HEK293 (cell line): Measurements from ENCODE around the gene PRRT1.
A peak's percentile ranks its signal among the peaks of the same experiment; 100 is the strongest.

Experiments used
- EGR2 ChIP-seq: fragments of 450-650 bp; formaldehyde crosslinking; IDR thresholded peaks from 2 replicates; pipeline ENCODE4 v1.5.1; 2016; ENCODE audit warnings: low read depth, missing biosample characterization, missing genetic modification characterization
- GLI2 ChIP-seq: fragments of 450-650 bp; formaldehyde crosslinking; IDR thresholded peaks from 2 replicates; pipeline ENCODE4; 2017; ENCODE audit warnings: missing biosample characterization, missing genetic modification characterization, low read depth, borderline replicate concordance
- GLIS2 ChIP-seq: fragments of 450-650 bp; formaldehyde crosslinking; IDR thresholded peaks from 2 replicates; pipeline ENCODE4 v1.5.1; 2016; ENCODE audit warnings: missing biosample characterization, missing genetic modification characterization
- IKZF3 ChIP-seq: fragments of 450-650 bp; IDR thresholded peaks from 2 replicates; pipeline ENCODE4 v1.5.0; 2018; ENCODE audit warnings: missing biosample characterization, mild to moderate bottlenecking, missing genetic modification characterization, moderate library complexity
- KLF8 ChIP-seq: fragments of 450-650 bp; formaldehyde crosslinking; IDR thresholded peaks from 2 replicates; pipeline ENCODE4 v1.5.1; 2016; ENCODE audit warnings: missing biosample characterization, missing genetic modification characterization
- MYNN ChIP-seq: fragments of 450-650 bp; formaldehyde crosslinking; IDR thresholded peaks from 2 replicates; pipeline ENCODE4 v1.5.1; 2016; ENCODE audit warnings: missing biosample characterization, missing genetic modification characterization, borderline replicate concordance
- OSR2 ChIP-seq: fragments of 450-650 bp; formaldehyde crosslinking; IDR thresholded peaks from 2 replicates; pipeline ENCODE4 v1.5.1; 2016; ENCODE audit warnings: missing biosample characterization, missing genetic modification characterization
- PRDM10 ChIP-seq: fragments of 450-650 bp; formaldehyde crosslinking; IDR thresholded peaks from 2 replicates; pipeline ENCODE4 v1.5.1; 2016; ENCODE audit warnings: missing biosample characterization, missing genetic modification characterization
- SALL2 ChIP-seq: fragments of 450-650 bp; formaldehyde crosslinking; IDR thresholded peaks from 2 replicates; pipeline ENCODE4 v1.5.0; 2017; ENCODE audit warnings: missing biosample characterization, mild to moderate bottlenecking, missing genetic modification characterization, borderline replicate concordance
- SP7 ChIP-seq: fragments of 450-650 bp; formaldehyde crosslinking; IDR thresholded peaks from 2 replicates; pipeline ENCODE4 v1.5.1; 2016; ENCODE audit warnings: missing biosample characterization, missing genetic modification characterization
- ZFP3 ChIP-seq: fragments of 450-650 bp; formaldehyde crosslinking; IDR thresholded peaks from 2 replicates; pipeline ENCODE4 v1.5.1; 2016; ENCODE audit warnings: low read depth, missing biosample characterization, missing genetic modification characterization
- ZFP41 ChIP-seq: fragments of 450-650 bp; formaldehyde crosslinking; IDR thresholded peaks from 2 replicates; pipeline ENCODE4 v1.5.1; 2016; ENCODE audit warnings: missing biosample characterization, missing genetic modification characterization, borderline replicate concordance
- ZNF138 ChIP-seq: fragments of 450-650 bp; formaldehyde crosslinking; IDR thresholded peaks from 2 replicates; pipeline ENCODE4 v1.5.1; 2016; ENCODE audit warnings: missing biosample characterization, missing genetic modification characterization, borderline replicate concordance
- ZNF140 ChIP-seq: fragments of 450-650 bp; formaldehyde crosslinking; IDR thresholded peaks from 2 replicates; pipeline ENCODE4 v1.5.1; 2016; ENCODE audit warnings: missing biosample characterization, missing genetic modification characterization
- ZNF211 ChIP-seq: fragments of 450-650 bp; formaldehyde crosslinking; IDR thresholded peaks from 2 replicates; pipeline ENCODE4 v1.5.1; 2016; ENCODE audit warnings: low read depth, missing biosample characterization, missing genetic modification characterization
- ZNF391 ChIP-seq: fragments of 450-650 bp; formaldehyde crosslinking; IDR thresholded peaks from 2 replicates; pipeline ENCODE4 v1.5.1; 2016; ENCODE audit warnings: low read depth, missing biosample characterization, missing genetic modification characterization, borderline replicate concordance
- ZNF394 ChIP-seq: fragments of 450-650 bp; formaldehyde crosslinking; IDR thresholded peaks from 2 replicates; pipeline ENCODE4 v1.5.1; 2016; ENCODE audit warnings: missing biosample characterization, missing genetic modification characterization, mild to moderate bottlenecking, moderate library complexity, borderline replicate concordance
- ZNF48 ChIP-seq: fragments of 450-650 bp; formaldehyde crosslinking; IDR thresholded peaks from 2 replicates; pipeline ENCODE4 v1.5.1; 2016; ENCODE audit warnings: missing biosample characterization, missing genetic modification characterization
- ZNF488 ChIP-seq: fragments of 450-650 bp; formaldehyde crosslinking; IDR thresholded peaks from 2 replicates; pipeline ENCODE4 v1.5.1; 2016; ENCODE audit warnings: missing biosample characterization, missing genetic modification characterization
- ZNF501 ChIP-seq: fragments of 450-650 bp; formaldehyde crosslinking; IDR thresholded peaks from 2 replicates; pipeline ENCODE4 v1.5.1; 2016; ENCODE audit warnings: missing biosample characterization, missing genetic modification characterization
- ZNF530 ChIP-seq: fragments of 450-650 bp; formaldehyde crosslinking; IDR thresholded peaks from 2 replicates; pipeline ENCODE4 v1.5.1; 2016; ENCODE audit warnings: low read depth, missing biosample characterization, missing genetic modification characterization
- ZNF544 ChIP-seq: fragments of 450-650 bp; formaldehyde crosslinking; IDR thresholded peaks from 2 replicates; pipeline ENCODE4 v1.5.0; 2017; ENCODE audit warnings: missing biosample characterization, missing genetic modification characterization
- ZNF549 ChIP-seq: fragments of 450-650 bp; IDR thresholded peaks from 2 replicates; pipeline ENCODE4 v1.5.1; 2018; ENCODE audit warnings: missing biosample characterization, missing genetic modification characterization, mild to moderate bottlenecking, inconsistent platforms, moderate library complexity
- ZNF555 ChIP-seq: fragments of 450-650 bp; formaldehyde crosslinking; conservative IDR thresholded peaks from 2 replicates; pipeline ENCODE4 v1.5.1; 2017; ENCODE audit warnings: missing biosample characterization, mild to moderate bottlenecking, missing genetic modification characterization, inconsistent platforms
- ZNF558 ChIP-seq: fragments of 450-650 bp; formaldehyde crosslinking; IDR thresholded peaks from 2 replicates; pipeline ENCODE4 v1.5.1; 2016; ENCODE audit warnings: missing biosample characterization, missing genetic modification characterization
- ZNF610 ChIP-seq: fragments of 450-650 bp; formaldehyde crosslinking; IDR thresholded peaks from 2 replicates; pipeline ENCODE4 v1.5.1; 2016; ENCODE audit warnings: missing biosample characterization, missing genetic modification characterization, borderline replicate concordance
- ZNF768 ChIP-seq: fragments of 450-650 bp; formaldehyde crosslinking; IDR thresholded peaks from 2 replicates; pipeline ENCODE4 v1.5.1; 2018; ENCODE audit warnings: missing biosample characterization, mild to moderate bottlenecking, missing genetic modification characterization
- ZNF791 ChIP-seq: fragments of 450-650 bp; formaldehyde crosslinking; IDR thresholded peaks from 2 replicates; pipeline ENCODE4 v1.5.1; 2016; ENCODE audit warnings: missing biosample characterization, missing genetic modification characterization
- ZNF792 ChIP-seq: fragments of 450-650 bp; formaldehyde crosslinking; IDR thresholded peaks from 2 replicates; pipeline ENCODE4 v1.5.1; 2016; ENCODE audit warnings: missing biosample characterization, missing genetic modification characterization
- ZNF837 ChIP-seq: fragments of 450-650 bp; formaldehyde crosslinking; IDR thresholded peaks from 2 replicates; pipeline ENCODE4 v1.5.1; 2016; ENCODE audit warnings: missing biosample characterization, missing genetic modification characterization
- ZSCAN23 ChIP-seq: fragments of 450-650 bp; formaldehyde crosslinking; IDR thresholded peaks from 2 replicates; pipeline ENCODE4 v1.5.1; 2016; ENCODE audit warnings: missing biosample characterization, missing genetic modification characterization
- ZSCAN30 ChIP-seq: fragments of 450-650 bp; IDR thresholded peaks from 2 replicates; pipeline ENCODE4 v1.5.1; 2018; ENCODE audit warnings: missing biosample characterization, mild to moderate bottlenecking, missing genetic modification characterization, moderate library complexity
- TF ChIP-seq, protein P1 (sequence below): fragments of 450-650 bp; formaldehyde crosslinking; IDR thresholded peaks from 2 replicates; pipeline ENCODE4 v1.5.1; 2016; ENCODE audit warnings: missing biosample characterization, missing genetic modification characterization
- TF ChIP-seq, protein P2 (sequence below): fragments of 450-650 bp; formaldehyde crosslinking; IDR thresholded peaks from 2 replicates; pipeline ENCODE4 v1.5.1; 2017; ENCODE audit warnings: missing biosample characterization, missing genetic modification characterization

PRRT1 gene

GRCh38 chr6:32177183-32177787, 25.5 kb upstream of the PRRT1 start (continued):
- no peak for TF ChIP-seq PRDM10 (tag by site-specific recombination)
- no peak for TF ChIP-seq ZFP41 (tag by site-specific recombination)
- TF ChIP-seq MYNN: no peak
- TF ChIP-seq ZNF791 (tag by site-specific recombination): no peak
- TF ChIP-seq ZFP3 (tag by site-specific recombination): no peak
- TF ChIP-seq ZNF558 (tag by site-specific recombination): peak; percentile 53; the same call in 1 of the 2 replicates
- TF ChIP-seq ZNF488 (tag by site-specific recombination): no peak
- no peak for TF ChIP-seq ZSCAN23 (tag by site-specific recombination)
- no peak for TF ChIP-seq ZNF48 (tag by site-specific recombination)
- TF ChIP-seq SP7 (tag by site-specific recombination): 0 out of 2 replicates have a peak, but pooled peaks have one; percentile 35
- no peak for TF ChIP-seq ZNF792 (tag by site-specific recombination)
- peak; percentile 37; the same call in 1 of the 2 replicates for TF ChIP-seq ZSCAN30 (tag by site-specific recombination)
- no peak for TF ChIP-seq SALL2 (tag by site-specific recombination)
- no peak; the same call in 1 of the 2 replicates for TF ChIP-seq GLIS2 (tag by site-specific recombination)
- TF ChIP-seq, protein P1, sequence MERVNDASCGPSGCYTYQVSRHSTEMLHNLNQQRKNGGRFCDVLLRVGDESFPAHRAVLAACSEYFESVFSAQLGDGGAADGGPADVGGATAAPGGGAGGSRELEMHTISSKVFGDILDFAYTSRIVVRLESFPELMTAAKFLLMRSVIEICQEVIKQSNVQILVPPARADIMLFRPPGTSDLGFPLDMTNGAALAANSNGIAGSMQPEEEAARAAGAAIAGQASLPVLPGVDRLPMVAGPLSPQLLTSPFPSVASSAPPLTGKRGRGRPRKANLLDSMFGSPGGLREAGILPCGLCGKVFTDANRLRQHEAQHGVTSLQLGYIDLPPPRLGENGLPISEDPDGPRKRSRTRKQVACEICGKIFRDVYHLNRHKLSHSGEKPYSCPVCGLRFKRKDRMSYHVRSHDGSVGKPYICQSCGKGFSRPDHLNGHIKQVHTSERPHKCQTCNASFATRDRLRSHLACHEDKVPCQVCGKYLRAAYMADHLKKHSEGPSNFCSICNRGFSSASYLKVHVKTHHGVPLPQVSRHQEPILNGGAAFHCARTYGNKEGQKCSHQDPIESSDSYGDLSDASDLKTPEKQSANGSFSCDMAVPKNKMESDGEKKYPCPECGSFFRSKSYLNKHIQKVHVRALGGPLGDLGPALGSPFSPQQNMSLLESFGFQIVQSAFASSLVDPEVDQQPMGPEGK: peak; percentile 70; the same call in 1 of the 2 replicates
- no peak for TF ChIP-seq ZNF768
- TF ChIP-seq GLI2 (tag by site-specific recombination): no peak
- TF ChIP-seq, protein P2, sequence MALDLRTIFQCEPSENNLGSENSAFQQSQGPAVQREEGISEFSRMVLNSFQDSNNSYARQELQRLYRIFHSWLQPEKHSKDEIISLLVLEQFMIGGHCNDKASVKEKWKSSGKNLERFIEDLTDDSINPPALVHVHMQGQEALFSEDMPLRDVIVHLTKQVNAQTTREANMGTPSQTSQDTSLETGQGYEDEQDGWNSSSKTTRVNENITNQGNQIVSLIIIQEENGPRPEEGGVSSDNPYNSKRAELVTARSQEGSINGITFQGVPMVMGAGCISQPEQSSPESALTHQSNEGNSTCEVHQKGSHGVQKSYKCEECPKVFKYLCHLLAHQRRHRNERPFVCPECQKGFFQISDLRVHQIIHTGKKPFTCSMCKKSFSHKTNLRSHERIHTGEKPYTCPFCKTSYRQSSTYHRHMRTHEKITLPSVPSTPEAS (tag by site-specific recombination): no peak
- 0 out of 2 replicates have a peak, but pooled peaks have one; percentile 19 for TF ChIP-seq ZNF391
- TF ChIP-seq ZNF530 (tag by site-specific recombination): no peak
- no peak for TF ChIP-seq OSR2 (tag by site-specific recombination)
- peak; percentile 100 for TF ChIP-seq IKZF3
- no peak for TF ChIP-seq ZNF555 (tag by site-specific recombination)
- TF ChIP-seq ZNF544 (tag by site-specific recombination): no peak
- TF ChIP-seq ZNF610 (tag by site-specific recombination): no peak
- TF ChIP-seq KLF8 (tag by site-specific recombination): peak; percentile 40
- TF ChIP-seq ZNF394 (tag by site-specific recombination): no peak; the same call in 1 of the 2 replicates
- TF ChIP-seq ZNF211 (tag by site-specific recombination): no peak
- no peak for TF ChIP-seq ZNF549 (tag by site-specific recombination)
- TF ChIP-seq EGR2 (tag by site-specific recombination): no peak
- no peak for TF ChIP-seq ZNF140 (tag by site-specific recombination)
- TF ChIP-seq ZNF501 (tag by site-specific recombination): no peak
- TF ChIP-seq ZNF837 (tag by site-specific recombination): no peak
- TF ChIP-seq ZNF138 (tag by site-specific recombination): no peak
